HepG2 (cell line): ENCODE measurements around the gene LYSMD1. TPM values are rescaled to one million over a fixed set of nuclear protein-coding genes. Genes with fewer than 3 reads are reported as not detected.

Source experiments
- ATAC-seq: fragments of 200-7000 bp; cut with Tn5 transposase; 3 replicates; pipeline ENCODE4 v1.9.1; 2020; ENCODE audit warnings: mild to moderate bottlenecking, moderate library complexity
- BruUV-seq: library from RNA; stranded (reverse); fragments of 400-500 nt; replicated peaks from 2 replicates; lab custom pipeline; 2021; lab: Mats Ljungman, UMichigan
- CTCF ChIA-PET: fragments of 300-600 bp; formaldehyde crosslinking; extraction: SDS; loops from one replicate; lab custom pipeline; 2021; ENCODE audit warnings: low total read pairs, inconsistent platforms, low intra/inter-chr PET ratio; lab: Yijun Ruan, JAX
- POLR2A ChIA-PET: fragments of 350-600 bp; sonication (Branson Sonifier 250); formaldehyde crosslinking; loops from one replicate; lab custom pipeline; 2020; ENCODE audit warnings: antibody characterized with exemption, inconsistent platforms; lab: Yijun Ruan, JAX
- DNase-seq: peaks from one replicate; pipeline ENCODE4 v3.0.0-alpha.2; 2015; ENCODE audit warnings: low spot score
- FAIRE-seq: peaks from 3 replicates; lab custom pipeline; 2011; peaks lifted over from hg19 to GRCh38; lab: Jason Lieb, UNC
- H2AFZ ChIP-seq: one replicate; pipeline ENCODE4 v1.6.1; 2011; ENCODE audit warnings: low read length, inconsistent platforms
- H3K27ac ChIP-seq: fragments of 300-600 bp; 3 replicates; pipeline ENCODE4 v1.8.0; 2011; ENCODE audit warnings: mixed run types, mild to moderate bottlenecking, mixed read lengths, low read length, inconsistent platforms; ENCODE audit not compliant: insufficient read depth; ENCODE audit errors: extremely low read length
- H3K27me3 ChIP-seq, 2 experiments: fragments of 200-600 bp in 1 of 2; 2 replicates in 1 of 2; 3 replicates in 1 of 2; pipeline versions ENCODE4 v1.6.0 to v1.8.0; 2011; ENCODE audit warnings: low read length in 2 of 2, mild to moderate bottlenecking in 2 of 2, moderate library complexity in 2 of 2, inconsistent platforms in 1 of 2; ENCODE audit not compliant: insufficient read depth in 2 of 2, control insufficient read depth in 1 of 2
- H3K36me3 ChIP-seq, 2 experiments: fragments of 200-600 bp in 1 of 2; replicated peaks in 1 of 2; 2 replicates in 1 of 2; 3 replicates in 1 of 2; pipeline versions ENCODE4 v1.5.1 to v1.8.0; 2011; ENCODE audit warnings: low read length in 2 of 2, inconsistent platforms in 1 of 2; ENCODE audit not compliant: insufficient read depth in 2 of 2, control insufficient read depth in 1 of 2
- H3K4me1 ChIP-seq: 2 replicates; pipeline ENCODE4 v1.5.1; 2012; ENCODE audit warnings: low read length, inconsistent platforms; ENCODE audit not compliant: insufficient read depth
- H3K4me2 ChIP-seq: 2 replicates; pipeline ENCODE4 v1.6.0; 2011; ENCODE audit warnings: low read depth, low read length, inconsistent platforms
- H3K4me3 ChIP-seq, 3 experiments: fragments of 200-600 bp in 1 of 3; sonication (generic), shearing (Covaris generic) in 1 of 3; replicated peaks in 1 of 3; 2 replicates each; pipeline ENCODE4 v1.5.1; 2011 to 2016; ENCODE audit warnings: low read length in 3 of 3, inconsistent platforms in 2 of 3, low read depth in 2 of 3, mild to moderate bottlenecking in 2 of 3, control low read depth in 1 of 3, mixed read lengths in 1 of 3; ENCODE audit not compliant: insufficient read depth in 1 of 3
- H3K79me2 ChIP-seq: one replicate; pipeline ENCODE4 v1.6.1; 2011; ENCODE audit warnings: low read length, inconsistent platforms; ENCODE audit not compliant: insufficient read depth
- H3K9ac ChIP-seq: 2 replicates; pipeline ENCODE4 v1.6.0; 2011; ENCODE audit warnings: mild to moderate bottlenecking, low read depth, low read length, inconsistent platforms; ENCODE audit not compliant: insufficient read depth
- H3K9me3 ChIP-seq: 2 replicates; pipeline ENCODE4 v1.5.1; 2012; ENCODE audit warnings: mild to moderate bottlenecking, low read length
- H4K20me1 ChIP-seq: 2 replicates; pipeline ENCODE4 v1.6.0; 2011; ENCODE audit warnings: inconsistent platforms, mild to moderate bottlenecking, low read length, moderate library complexity; ENCODE audit not compliant: insufficient read depth
- DMAP1 ChIP-seq: IDR thresholded peaks from 2 replicates; pipeline ENCODE4 v1.6.1; 2016
- EP300 ChIP-seq, 3 experiments: sonication (generic) in 1 of 3; formaldehyde crosslinking in 1 of 3; IDR thresholded peaks; 2 replicates each; pipeline versions ENCODE4 v1.5.1 to v1.6.1; 2011 to 2020; ENCODE audit warnings: low read depth in 2 of 3, low read length in 2 of 3, borderline replicate concordance in 1 of 3, improper control_type of control experiment in 1 of 3, mild to moderate bottlenecking in 1 of 3, missing genetic modification reagents in 1 of 3, moderate library complexity in 1 of 3
- KAT2B ChIP-seq: fragments of 150-350 bp; IDR thresholded peaks from 2 replicates; pipeline ENCODE4 v1.6.1; 2014; ENCODE audit warnings: low read depth, low read length, borderline replicate concordance
- NFE2 ChIP-seq: sonication (generic); formaldehyde crosslinking; IDR thresholded peaks from 2 replicates; pipeline ENCODE4 v1.4.0; 2020; ENCODE audit warnings: missing genetic modification reagents
- NR2F6 ChIP-seq, 2 experiments: IDR thresholded peaks; 2 replicates each; pipeline ENCODE4 v1.6.1; 2016; ENCODE audit warnings: antibody characterized with exemption in 1 of 2, mild to moderate bottlenecking in 1 of 2
- PCBP1 ChIP-seq: fragments of 200-400 bp; formaldehyde crosslinking; IDR thresholded peaks from 2 replicates; pipeline ENCODE4 v1.6.1; 2017; ENCODE audit warnings: mild to moderate bottlenecking, low read depth, low read length, borderline replicate concordance
- SALL1 ChIP-seq: sonication (generic); formaldehyde crosslinking; IDR thresholded peaks from 2 replicates; pipeline ENCODE4 v1.8.0; 2022; ENCODE audit warnings: mild to moderate bottlenecking, missing genetic modification reagents
- ZNF138 ChIP-seq: sonication (generic); formaldehyde crosslinking; IDR thresholded peaks from 2 replicates; pipeline ENCODE4 v1.5.0; 2020; ENCODE audit warnings: mild to moderate bottlenecking, low read depth, missing genetic modification reagents
- ZNF556 ChIP-seq: sonication (generic); formaldehyde crosslinking; IDR thresholded peaks from 2 replicates; pipeline ENCODE4 v1.4.0; 2020; ENCODE audit warnings: mild to moderate bottlenecking, missing genetic modification reagents, borderline replicate concordance
- ZNF790 ChIP-seq: sonication (generic); formaldehyde crosslinking; IDR thresholded peaks from 2 replicates; pipeline ENCODE4 v1.8.0; 2022; ENCODE audit warnings: missing genetic modification reagents, mild to moderate bottlenecking, borderline replicate concordance
- ZSCAN31 ChIP-seq: sonication (generic); formaldehyde crosslinking; IDR thresholded peaks from 2 replicates; pipeline ENCODE4 v1.5.0; 2020; ENCODE audit warnings: low read depth, mild to moderate bottlenecking, missing genetic modification reagents
- WGBS: methylation state at CpG from one replicate; pipeline ENCODE4 v1.1.6; 2017; ENCODE audit warnings: low lambda C conversion rate; 5-methylcytosine and 5-hydroxymethylcytosine counted together
- in situ Hi-C: cut with HindIII; loops from 2 replicates; pipeline ENCODE4 v1.10.0; 2017; ENCODE audit warnings: low pct_unique_long_range_greater_than_20kb; ENCODE audit not compliant: extremely low pct_ligation_motif_present
- intact Hi-C: fragments of 100-400 bp; cut with micrococcal nuclease; formaldehyde crosslinking; loops from one replicate; pipeline ENCODE4 v1.10.0; 2022; ENCODE audit not compliant: unreplicated experiment
- polyA plus RNA-seq, 8 experiments: library from polyadenylated mRNA; depleted of rRNA in 3 of 8; stranded (reverse) in 7 of 8; unstranded in 1 of 8; fragments of >200 nt; fragmentation: Illumina TruSeq in 4 of 8; extraction: Trizol in 4 of 8; gene quantifications; 2 replicates each; pipeline versions ENCODE4 v1.2.1 to v1.2.3, GENCODE V29; 2011 to 2016; ENCODE audit warnings: low read depth in 4 of 8, missing spikeins in 1 of 8, mixed read lengths in 1 of 8; ENCODE audit not compliant: insufficient read depth in 1 of 8
- total RNA-seq, 5 experiments: library from RNA; depleted of rRNA; stranded (reverse); fragments of >200 nt; fragmentation: Illumina TruSeq; extraction: Trizol; gene quantifications; 2 replicates each; pipeline ENCODE4 v1.2.3, GENCODE V29; 2016; ENCODE audit warnings: low read depth in 1 of 5

LYSMD1 gene
- total and polyA plus RNA-seq, 2 of the 13 experiments (the other 11 are each of a cell fraction or from before 2014, with no cell fraction given) = 3.8 to 4.8 TPM

- TF ChIP-seq ZNF556 (CRISPR knock-in tag) (peak; percentile 29; the same call in 1 of the 2 replicates), SALL1 (CRISPR knock-in tag) (peak; percentile 5; the same call in 1 of the 2 replicates), NR2F6 (IDR thresholded peaks at IDR 0.05) (no peak), NR2F6 (CRISPR knock-in tag; IDR thresholded peaks at IDR 0.05) (no peak)
Observed at GRCh38 chr1:151146412-151147131, 19.1 kb downstream of the LYSMD1 start, which contains the start of gene SEMA6C (continued).

GRCh38 chr1:151146072-151146411 is 19.7 kb downstream of the LYSMD1 start:
- intact Hi-C loops = loop anchor here (1.0 to 5.0 kb wide), 2 partner anchors 122 to 134 kb away; no protein-coding TSS in a partner anchor
- no peak overlapping the region for H3K27ac ChIP-seq

More at GRCh38 chr1:151146072-151146411, 19.7 kb downstream of the LYSMD1 start:
- peak overlapping the region; percentile 73 to 77 (median 77); a peak in 5 of 6 replicates for H3K4me3 ChIP-seq
- no peaks in the 10 kb centered on the region for H3K27me3 ChIP-seq
- H3K9me3 ChIP-seq = no peaks in the 10 kb centered on the region
- H2AFZ ChIP-seq = no peak overlapping the region
- H3K9ac ChIP-seq = peak overlapping the region; percentile 63; the same call in 1 of the 2 replicates
- BruUV-seq = no TSS peak
- in situ Hi-C loops = no loop called here
- ATAC-seq = peak; percentile 3
- CTCF ChIA-PET = no interaction called here
- WGBS = 29% methylated on average over 24 of the region's 26 CpGs
- peaks cover 33% of the 10 kb centered on the region for H3K4me1 ChIP-seq
- H3K36me3 ChIP-seq = no peaks in the 10 kb centered on the region
- FAIRE-seq = no peak
- TF ChIP-seq ZNF790 (0 out of 2 replicates have a peak, but pooled peaks have one; percentile 83), NFE2 (CRISPR knock-in tag) (no peak), EP300 (IDR thresholded peaks at IDR 0.05; ENCODE audit: low read depth in 2 of 2, low read length in 2 of 2) (no peak), EP300 (CRISPR knock-in tag; IDR thresholded peaks at IDR 0.05; ENCODE audit: borderline replicate concordance) (no peak), ZSCAN31 (no peak), KAT2B (no peak), ZNF138 (CRISPR knock-in tag) (0 out of 2 replicates have a peak, but pooled peaks have one; percentile 3), PCBP1 (no peak), DMAP1 (CRISPR knock-in tag) (0 out of 2 replicates have a peak, but pooled peaks have one; percentile 1)
- TF ChIP-seq, all 625 proteins: peak for 3
- no peaks in the 10 kb centered on the region for H4K20me1 ChIP-seq
- H3K4me2 ChIP-seq = peak overlapping the region; percentile 81
- POLR2A ChIA-PET = no interaction called here
- no peak for DNase-seq
- H3K79me2 ChIP-seq = no peaks in the 10 kb centered on the region
